Liver (tissue), 9 donors: Measurements from ENCODE around the gene OR8B4. TPM values are rescaled to one million over a fixed set of nuclear protein-coding genes. Genes with fewer than 3 reads are reported as not detected.

Experiments
- DNase-seq: peaks from one replicate; pipeline ENCODE4 v3.0.0-alpha.2; 2017; ENCODE audit warnings: low spot score
- H3K27ac ChIP-seq, 2 donors: one replicate each; pipeline ENCODE4 v1.7.0; 2013; ENCODE audit warnings: inconsistent platforms in 2 of 2, low read length in 2 of 2, control low read depth in 1 of 2, low read depth in 1 of 2, mild to moderate bottlenecking in 1 of 2
- H3K27me3 ChIP-seq, 4 donors: one replicate each; pipeline versions ENCODE4 v1.6.1 to v1.7.0; 2013; ENCODE audit warnings: low read length in 3 of 4, inconsistent platforms in 1 of 4, mild to moderate bottlenecking in 1 of 4, moderate library complexity in 1 of 4; ENCODE audit not compliant: control insufficient read depth in 4 of 4, insufficient read depth in 4 of 4
- H3K36me3 ChIP-seq, 4 donors: one replicate each; pipeline versions ENCODE4 v1.6.1 to v1.7.0; 2013; ENCODE audit warnings: low read length in 3 of 4, mild to moderate bottlenecking in 3 of 4, low read depth in 1 of 4, moderate library complexity in 1 of 4; ENCODE audit not compliant: control insufficient read depth in 4 of 4, insufficient read depth in 3 of 4
- H3K4me1 ChIP-seq, 4 donors: one replicate each; pipeline versions ENCODE4 v1.6.1 to v1.7.0; 2013; ENCODE audit warnings: low read length in 3 of 4, mild to moderate bottlenecking in 3 of 4, moderate library complexity in 1 of 4; ENCODE audit not compliant: control insufficient read depth in 4 of 4, insufficient read depth in 4 of 4
- H3K4me3 ChIP-seq, 3 donors: one replicate each; pipeline versions ENCODE4 v1.6.1 to v1.7.0; 2013; ENCODE audit warnings: low read length in 3 of 3, control low read depth in 1 of 3, low read depth in 1 of 3, mild to moderate bottlenecking in 1 of 3
- H3K9ac ChIP-seq, 2 donors: one replicate each; pipeline ENCODE4 v1.7.0; 2013; ENCODE audit warnings: low read length in 2 of 2, mild to moderate bottlenecking in 2 of 2, moderate library complexity in 2 of 2, control low read depth in 1 of 2, low read depth in 1 of 2
- H3K9me3 ChIP-seq, 4 donors: one replicate each; pipeline versions ENCODE4 v1.6.1 to v1.7.0; 2013; ENCODE audit warnings: low read length in 3 of 4; ENCODE audit not compliant: control insufficient read depth in 4 of 4
- ATF3 ChIP-seq: IDR thresholded peaks from 2 replicates; pipeline ENCODE4 v1.6.1; 2016; ENCODE audit warnings: antibody characterized with exemption
- EGR1 ChIP-seq, 2 donors: IDR thresholded peaks; 2 replicates each; pipeline ENCODE4 v1.6.1; 2016 to 2018; ENCODE audit warnings: antibody characterized with exemption in 2 of 2, low read depth in 2 of 2
- FOXA1 ChIP-seq: IDR thresholded peaks from 2 replicates; pipeline ENCODE4 v1.6.1; 2016; ENCODE audit warnings: antibody characterized with exemption
- FOXA2 ChIP-seq: IDR thresholded peaks from 2 replicates; pipeline ENCODE4 v1.6.1; 2016; ENCODE audit warnings: antibody characterized with exemption
- GABPA ChIP-seq, 2 donors: IDR thresholded peaks in 1 of 2; conservative IDR thresholded peaks in 1 of 2; 2 replicates each; pipeline ENCODE4 v1.6.1; 2016; ENCODE audit warnings: antibody characterized with exemption in 2 of 2, mild to moderate bottlenecking in 1 of 2, moderate library complexity in 1 of 2
- HNF4G ChIP-seq: IDR thresholded peaks from 2 replicates; pipeline ENCODE4 v1.6.1; 2016; ENCODE audit warnings: antibody characterized with exemption
- NR2F2 ChIP-seq: IDR thresholded peaks from 2 replicates; pipeline ENCODE4 v1.6.1; 2016; ENCODE audit warnings: antibody characterized with exemption
- RAD21 ChIP-seq, 2 donors: IDR thresholded peaks; 2 replicates each; pipeline ENCODE4 v1.6.1; 2016; ENCODE audit warnings: antibody characterized with exemption in 2 of 2, mild to moderate bottlenecking in 2 of 2
- REST ChIP-seq: IDR thresholded peaks from 2 replicates; pipeline ENCODE4 v1.6.1; 2016; ENCODE audit warnings: antibody characterized with exemption, mild to moderate bottlenecking
- RXRA ChIP-seq, 2 donors: IDR thresholded peaks; 2 replicates each; pipeline ENCODE4 v1.6.1; 2017 to 2018; ENCODE audit warnings: antibody characterized with exemption in 2 of 2, mild to moderate bottlenecking in 1 of 2
- YY1 ChIP-seq: IDR thresholded peaks from 2 replicates; pipeline ENCODE4 v1.6.1; 2016; ENCODE audit warnings: antibody characterized with exemption, mild to moderate bottlenecking
- ZBTB33 ChIP-seq: IDR thresholded peaks from 2 replicates; pipeline ENCODE4 v1.6.1; 2016; ENCODE audit warnings: antibody characterized with exemption
- WGBS: extraction: QIAGEN DNeasy Blood & Tissue Kit; methylation state at CpG from one replicate; pipeline ENCODE4 v1.1.7; 2013; 5-methylcytosine and 5-hydroxymethylcytosine counted together
- polyA plus RNA-seq, 2 donors: library from polyadenylated mRNA; stranded (reverse) in 1 of 2; unstranded in 1 of 2; fragments of 200-250 nt in 1 of 2; fragments of >200 nt in 1 of 2; fragmentation: Nextera tagmentation in 1 of 2; extraction: Ambion mirVana in 1 of 2; gene quantifications; one replicate each; pipeline versions ENCODE4 v1.2.1 to v1.2.3, GENCODE V29; 2013 to 2015
- total RNA-seq, 2 donors: library from RNA; depleted of rRNA; stranded (reverse); fragments of >200 nt; gene quantifications; one replicate each; pipeline ENCODE4 v1.2.3, GENCODE V29; 2014
- TF ChIP-seq, protein P1 (sequence below): IDR thresholded peaks from 2 replicates; pipeline ENCODE4 v1.6.1; 2016; ENCODE audit warnings: antibody characterized with exemption
- donor health status: healthy.
- donor health status: healthy.
- donor health status: healthy.
- donor health status: healthy.
- donor health status: healthy.

Gene OR8B4
- total and polyA plus RNA-seq, 4 donors: not detected

- TF ChIP-seq YY1: no peak
- TF ChIP-seq HNF4G: no peak
- TF ChIP-seq FOXA1: no peak
Observed at GRCh38 chr11:124380585-124380984, 44.1 kb downstream of the OR8B4 start (continued).

DNA sequence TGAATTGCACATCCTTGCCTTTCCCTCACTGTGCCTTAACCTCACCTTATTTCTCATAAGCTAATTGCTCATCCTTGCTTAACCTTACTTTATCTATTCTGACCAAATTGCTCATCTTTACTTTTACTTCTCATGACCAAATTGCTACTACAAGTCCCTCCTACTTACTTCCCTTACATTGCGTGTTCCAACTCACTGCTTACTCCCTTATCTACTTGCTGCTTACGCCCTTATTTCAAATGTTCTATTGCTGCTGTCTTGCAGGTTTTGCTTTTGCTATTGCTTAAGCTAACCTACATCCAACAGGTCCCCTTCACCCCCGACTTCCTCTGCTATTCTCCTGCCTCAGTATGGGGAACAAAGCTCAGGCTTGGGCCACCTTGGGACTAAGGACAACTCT lies 48.4 kb downstream of the OR8B4 start:
- WGBS: 47% methylated on average over 3 of the region's 3 CpGs
- Histone ChIP-seq H3K4me3 (no peak overlapping the region), H3K9me3 (peaks cover 0 to 6% (median 2%) of the 10 kb centered on the region in 4 donors), H3K27me3 (peaks cover 0 to 3% (median 0%) of the 10 kb centered on the region in 4 donors), H3K4me1 (no peaks in the 10 kb centered on the region), H3K36me3 (no peaks in the 10 kb centered on the region), H3K9ac (no peak overlapping the region), H3K27ac (no peak overlapping the region)
- no peak for TF ChIP-seq RAD21 (IDR thresholded peaks at IDR 0.05)
- no peak for TF ChIP-seq EGR1 (IDR thresholded peaks at IDR 0.05; ENCODE audit: low read depth in 2 of 2)
- no peak for TF ChIP-seq ZBTB33
- TF ChIP-seq HNF4G: no peak
- TF ChIP-seq GABPA (IDR thresholded peaks at IDR 0.05 in 1 of 2, conservative IDR thresholded peaks at IDR 0.05 in 1 of 2): no peak
- TF ChIP-seq NR2F2: no peak
- no peak for TF ChIP-seq YY1
- no peak for TF ChIP-seq FOXA1
- no peak for TF ChIP-seq RXRA (IDR thresholded peaks at IDR 0.05)
- no peak for TF ChIP-seq ATF3
- TF ChIP-seq, protein P1, sequence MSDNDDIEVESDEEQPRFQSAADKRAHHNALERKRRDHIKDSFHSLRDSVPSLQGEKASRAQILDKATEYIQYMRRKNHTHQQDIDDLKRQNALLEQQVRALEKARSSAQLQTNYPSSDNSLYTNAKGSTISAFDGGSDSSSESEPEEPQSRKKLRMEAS: no peak
- TF ChIP-seq REST: no peak
- TF ChIP-seq FOXA2: no peak
- DNase-seq: no peak

Other genes starting within 250 kb of the OR8B4 start
- not detected for gene OR10D3, start 241.5 kb downstream of the OR8B4 start, total RNA-seq
- not detected for gene OR10D3, start 241.5 kb downstream of the OR8B4 start, polyA plus RNA-seq
- gene OR8G1, start 183.8 kb downstream of the OR8B4 start, total RNA-seq: not detected
- not detected for gene OR8G1, start 183.8 kb downstream of the OR8B4 start, polyA plus RNA-seq
- not detected for gene OR8G5, start 168.5 kb downstream of the OR8B4 start, total RNA-seq
- gene OR8G5, start 168.5 kb downstream of the OR8B4 start, polyA plus RNA-seq: not detected
- gene OR8D1, start 110.9 kb downstream of the OR8B4 start, total RNA-seq: not detected
- not detected for gene OR8D1, start 110.9 kb downstream of the OR8B4 start, polyA plus RNA-seq
- gene OR8D2, start 104.7 kb downstream of the OR8B4 start, total RNA-seq: not detected
- gene OR8D2, start 104.7 kb downstream of the OR8B4 start, polyA plus RNA-seq: not detected
- not detected for gene OR8B2, start 40.4 kb downstream of the OR8B4 start, total RNA-seq
- not detected for gene OR8B2, start 40.4 kb downstream of the OR8B4 start, polyA plus RNA-seq
- not detected for gene OR8B3, start 25.8 kb downstream of the OR8B4 start, total RNA-seq
- not detected for gene OR8B3, start 25.8 kb downstream of the OR8B4 start, polyA plus RNA-seq
- not detected for gene OR8B8, start 20.8 kb upstream of the OR8B4 start, total RNA-seq
- not detected for gene OR8B8, start 20.8 kb upstream of the OR8B4 start, polyA plus RNA-seq
- not detected for gene OR8B12, start 118.8 kb upstream of the OR8B4 start, total RNA-seq
- not detected for gene OR8B12, start 118.8 kb upstream of the OR8B4 start, polyA plus RNA-seq
- gene OR8A1, start 145.1 kb upstream of the OR8B4 start, total RNA-seq: not detected
- gene OR8A1, start 145.1 kb upstream of the OR8B4 start, polyA plus RNA-seq: not detected
- gene PANX3, start 186.6 kb upstream of the OR8B4 start, total RNA-seq: not detected
- gene PANX3, start 186.6 kb upstream of the OR8B4 start, polyA plus RNA-seq: not detected
- 10 to 100 TPM; 13.4 to 18.7 TPM for gene TBRG1, start 198.0 kb upstream of the OR8B4 start, total RNA-seq
- 10 to 100 TPM; 14.3 to 32.4 TPM for gene TBRG1, start 198.0 kb upstream of the OR8B4 start, polyA plus RNA-seq
- 10 to 100 TPM in 1 of 2 donors, 1 to 10 TPM in 1; 6.4 to 11.5 TPM for gene SIAE, start 248.9 kb upstream of the OR8B4 start, total RNA-seq
- 10 to 100 TPM; 11.0 to 33.9 TPM for gene SIAE, start 248.9 kb upstream of the OR8B4 start, polyA plus RNA-seq
- gene SPA17, start 249.0 kb upstream of the OR8B4 start, total RNA-seq: 1 to 10 TPM; 1.2 to 3.2 TPM
- 1 to 10 TPM in 1 of 2 donors, under 1 TPM in 1; 0.47 to 2.5 TPM for gene SPA17, start 249.0 kb upstream of the OR8B4 start, polyA plus RNA-seq